GM19397 (cell line): ENCODE data around the gene TMA7B.
"Not testable (repeated sequence)": the region's sequence is repeated elsewhere in the genome, so short reads cannot be mapped to it uniquely, and the experiment has no call there.

Experiments used
- ATAC-seq: cut with Tn5 transposase; IDR thresholded peaks from one replicate; pipeline ENCODE4 v1.9.1; 2021; ENCODE audit warnings: mild to moderate bottlenecking, moderate library complexity; ENCODE audit not compliant: unreplicated experiment

The TMA7B gene

GRCh38 chr22:39979048-39979447, 18.9 kb downstream of the TMA7B start:
- ATAC-seq, result no peak

- ATAC-seq, result no peak
These were observed 19.3 kb downstream of the TMA7B start for GRCh38 chr22:39979458-39979857.

DNA sequence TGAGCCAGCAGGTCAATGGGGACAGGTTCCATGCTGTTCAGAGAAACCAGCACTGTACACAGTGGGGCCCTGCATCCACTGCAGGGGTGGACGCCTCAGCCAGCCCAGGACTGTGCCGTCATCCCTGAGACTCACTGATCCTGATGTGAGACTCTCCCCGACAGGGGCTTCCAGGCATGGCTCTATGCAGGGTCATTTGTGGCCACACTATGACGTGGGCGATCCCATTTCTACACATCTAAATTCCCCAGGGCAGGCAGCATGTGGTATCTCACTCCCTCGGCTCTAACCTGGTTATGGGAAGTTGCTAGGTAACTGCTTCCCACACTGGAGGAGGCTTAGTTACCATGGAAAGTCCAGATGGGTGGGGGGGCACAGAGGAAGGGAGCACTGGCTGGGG, 20.4 kb downstream of the TMA7B start:
- no peak for ATAC-seq

- no peak for ATAC-seq
These were observed 23.1 kb downstream of the TMA7B start for GRCh38 chr22:39983346-39983745.

DNA sequence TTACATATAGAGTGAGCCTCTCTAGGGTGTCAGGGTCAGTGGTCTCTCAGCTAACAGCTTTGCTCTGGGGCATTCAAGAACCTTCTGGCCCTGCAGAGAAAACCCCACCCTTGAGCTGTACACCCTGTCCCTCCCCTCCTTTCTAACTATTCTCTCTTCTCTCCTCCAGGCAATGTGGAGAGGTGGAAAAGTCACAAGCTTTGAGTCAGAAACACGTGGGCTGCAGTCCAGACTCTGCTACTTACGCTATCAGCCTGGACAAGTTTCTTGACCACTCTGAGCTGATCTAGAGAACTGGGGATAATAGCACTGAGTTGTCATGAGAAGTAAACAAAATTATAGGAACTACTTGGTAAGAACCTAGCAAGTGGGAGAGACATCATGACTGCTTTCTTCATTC, 23.8 kb downstream of the TMA7B start:
- no peak for ATAC-seq

DNA sequence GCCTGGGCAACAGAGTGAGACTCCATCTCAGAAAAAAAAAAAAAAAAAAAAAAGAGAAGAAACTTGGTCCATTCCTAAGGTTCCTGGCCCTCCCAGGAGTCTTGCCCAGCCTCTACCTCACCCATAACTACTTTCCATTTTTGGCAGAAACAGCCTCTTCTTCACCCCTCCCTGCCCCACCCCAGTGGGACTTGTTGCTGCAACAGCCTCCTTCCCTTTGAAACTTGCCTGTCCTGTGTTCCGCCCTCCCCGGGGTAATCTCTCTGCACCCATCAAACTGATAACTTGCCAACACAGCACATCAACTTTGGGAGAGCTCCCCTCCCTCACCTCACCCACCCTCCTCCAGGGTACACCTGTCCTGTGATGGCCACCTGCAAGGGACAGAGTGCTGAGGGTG, 24.5 kb downstream of the TMA7B start:
- no peak for ATAC-seq

- no peak for ATAC-seq
These were observed 25.3 kb downstream of the TMA7B start for GRCh38 chr22:39985383-39986035.

DNA sequence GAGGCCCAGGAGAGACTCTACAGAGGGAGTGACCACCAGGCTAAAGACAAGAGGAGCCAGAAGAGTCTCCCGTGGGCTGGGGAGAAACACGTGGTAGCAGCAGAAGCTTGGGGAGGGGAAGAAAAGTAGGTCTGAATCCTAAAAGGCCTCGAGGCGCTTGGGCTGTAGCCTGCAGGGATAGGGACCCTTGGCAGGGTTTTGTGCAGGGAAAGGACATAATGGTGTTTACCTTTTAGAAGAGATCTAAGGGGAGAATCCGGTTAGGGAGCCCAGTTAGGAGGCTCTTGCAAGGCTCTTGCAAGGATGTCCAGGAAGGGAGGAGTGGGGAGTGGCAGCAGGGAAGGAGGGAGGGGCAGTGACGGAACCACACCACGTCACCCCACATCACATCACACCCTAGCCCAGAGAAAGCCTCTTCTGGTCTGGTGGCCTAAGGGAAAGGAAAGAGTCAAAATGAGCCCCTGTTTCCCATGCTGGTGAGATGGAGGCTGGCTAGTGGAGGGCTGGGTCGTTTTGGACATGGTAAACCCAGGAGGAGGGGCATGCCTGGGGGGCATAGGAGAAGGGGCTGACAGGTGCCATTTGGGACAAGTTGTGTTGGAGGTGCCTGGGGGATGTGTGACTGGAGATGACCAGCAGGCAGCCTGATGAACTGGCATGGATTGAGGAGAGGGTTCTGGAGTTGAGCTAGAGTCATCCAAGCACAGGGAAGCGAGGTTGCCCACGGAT, 28.4 kb downstream of the TMA7B start:
- ATAC-seq, result no peak

GRCh38 chr22:39989633-39990032, 29.4 kb downstream of the TMA7B start:
- no peak for ATAC-seq

DNA sequence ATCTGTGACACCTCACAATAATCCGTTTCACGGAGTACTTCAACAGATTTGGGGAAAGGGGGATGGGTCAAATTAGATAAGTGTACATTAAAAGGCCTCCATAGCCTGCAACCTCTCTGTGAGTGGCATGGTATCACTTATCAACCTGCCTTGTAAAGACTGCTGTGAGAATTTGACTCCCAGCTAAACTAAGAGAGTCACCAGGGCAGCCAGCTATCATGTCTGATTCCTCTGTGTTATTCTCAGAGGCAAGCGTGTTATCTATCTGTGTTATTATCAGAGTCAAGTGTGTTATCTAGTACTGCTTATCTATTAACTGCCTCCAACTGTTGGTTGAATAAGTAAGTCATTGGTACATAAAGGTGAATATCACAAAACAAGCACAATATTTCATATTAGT, 30.5 kb downstream of the TMA7B start:
- ATAC-seq, result no peak

GRCh38 chr22:39991159-39991860, 31.1 kb downstream of the TMA7B start:
- ATAC-seq, result no peak

DNA sequence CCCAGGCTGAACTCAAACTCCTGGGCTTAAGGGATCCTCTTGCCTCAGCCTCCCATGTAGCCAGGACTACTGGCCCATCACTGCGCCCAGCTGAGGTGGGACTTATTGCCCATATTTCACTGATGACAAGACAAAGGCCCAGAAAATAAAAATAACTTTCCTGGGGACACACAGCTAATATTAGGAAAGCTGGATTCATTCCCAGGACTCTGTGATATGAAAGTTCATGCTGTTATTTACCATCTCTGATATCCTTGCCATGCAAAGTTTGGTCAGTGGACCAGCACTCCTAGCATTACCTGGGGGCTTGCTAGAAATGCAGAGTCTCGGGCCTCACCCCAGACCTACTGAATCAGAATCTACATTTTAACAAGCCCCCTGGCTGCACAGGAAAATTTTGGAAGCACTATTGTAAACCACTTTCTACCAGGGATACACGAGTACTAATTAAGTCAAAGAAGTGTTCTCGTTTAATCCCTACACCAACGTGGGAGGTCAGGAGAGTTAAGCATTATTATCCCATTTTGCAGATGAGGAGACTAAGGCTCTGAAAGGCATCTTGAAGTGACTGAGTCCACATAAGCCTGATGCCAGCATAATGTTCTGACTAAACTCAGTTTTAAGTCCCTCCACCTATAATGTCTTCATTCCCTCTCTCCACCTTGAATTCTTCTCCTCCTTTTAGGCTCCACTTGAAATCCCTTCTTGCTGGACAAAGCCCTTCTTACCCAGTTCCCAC, 32.1 kb downstream of the TMA7B start:
- no peak for ATAC-seq

DNA sequence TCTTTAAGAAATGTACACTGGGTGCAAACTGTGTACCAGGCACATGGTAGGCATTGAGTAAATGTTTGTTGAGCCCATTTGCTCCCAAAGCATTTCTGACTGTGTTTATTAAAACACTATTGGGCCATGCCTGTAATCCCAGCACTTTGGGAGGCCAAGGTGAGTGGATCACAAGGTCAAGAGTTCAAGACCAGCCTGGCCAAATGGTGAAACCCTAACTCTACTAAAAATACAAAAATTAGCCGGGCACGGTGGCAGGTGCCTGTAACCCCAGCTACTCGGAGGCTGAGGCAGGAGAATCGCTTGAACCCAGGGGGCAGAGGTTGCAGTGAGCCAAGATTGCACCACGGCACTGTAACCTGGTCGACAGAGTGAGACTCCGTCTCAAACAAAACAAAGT, 32.7 kb downstream of the TMA7B start:
- not testable (repeated sequence) for ATAC-seq

DNA sequence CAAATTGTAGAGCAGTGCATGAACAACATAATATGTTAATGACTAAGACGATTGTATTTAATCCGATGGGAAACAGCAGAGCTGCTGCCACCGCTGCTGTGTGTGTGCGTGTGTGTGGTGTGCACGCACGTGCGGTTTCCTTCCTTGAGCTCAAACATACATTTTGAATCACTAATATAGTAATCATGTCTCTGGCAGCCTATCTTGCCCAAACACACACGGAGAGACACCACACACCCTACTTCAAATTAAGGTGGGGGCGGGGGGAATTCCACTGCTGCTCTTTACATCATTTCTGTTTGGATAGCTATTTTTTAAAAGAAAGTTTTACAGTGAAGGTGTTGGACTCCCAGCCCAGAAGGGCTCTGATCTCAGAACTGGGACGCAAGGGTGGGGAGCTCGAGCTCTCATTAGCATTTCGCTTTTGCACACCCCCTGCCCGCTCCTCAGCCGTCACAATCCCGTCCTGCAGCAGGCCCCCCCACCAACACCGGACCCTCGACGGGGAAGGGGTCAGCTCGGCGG, 33.9 kb downstream of the TMA7B start:
- no peak for ATAC-seq

DNA sequence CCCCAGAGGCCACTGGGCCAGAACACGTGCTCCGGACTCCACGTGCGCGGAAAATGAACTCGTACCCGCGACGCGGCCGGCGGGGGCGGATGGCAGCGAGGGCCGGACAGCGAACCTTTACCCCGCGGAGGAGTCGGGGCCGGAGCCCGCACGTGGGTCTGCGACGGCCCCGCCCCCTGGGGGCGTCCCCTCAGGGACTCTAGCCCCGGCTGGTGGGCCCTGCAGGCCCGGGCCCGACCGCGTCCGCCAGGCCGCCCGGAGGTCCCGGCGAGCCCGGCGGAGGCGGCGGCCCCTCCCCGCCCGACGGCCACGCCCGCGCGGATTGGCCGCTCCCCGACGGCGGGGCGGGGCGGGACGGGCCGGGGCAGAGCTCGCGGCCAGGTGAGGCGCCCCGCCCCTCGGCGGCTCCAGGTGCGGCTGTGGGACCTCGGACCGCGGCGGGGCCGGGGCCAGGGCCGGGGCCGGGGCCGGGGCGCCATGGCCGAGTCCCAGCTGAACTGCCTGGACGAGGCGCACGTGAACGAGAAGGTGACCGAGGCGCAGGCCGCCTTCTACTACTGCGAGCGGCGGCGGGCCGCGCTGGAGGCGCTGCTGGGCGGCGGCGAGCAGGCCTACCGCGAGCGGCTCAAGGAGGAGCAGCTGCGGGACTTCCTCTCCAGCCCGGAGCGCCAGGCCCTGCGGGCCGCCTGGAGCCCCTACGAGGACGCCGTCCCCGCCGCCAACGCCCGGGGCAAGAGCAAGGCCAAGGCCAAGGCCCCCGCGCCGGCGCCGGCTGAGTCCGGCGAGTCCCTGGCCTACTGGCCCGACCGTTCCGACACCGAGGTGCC, 34.6 kb downstream of the TMA7B start, which contains the start of gene FAM83F:
Gene FAM83F (plus strand): TSS at position 389 of the 827 bp plus-strand sequence. CDS start 89 bp downstream, at position 478.
- ATAC-seq, result no peak

DNA sequence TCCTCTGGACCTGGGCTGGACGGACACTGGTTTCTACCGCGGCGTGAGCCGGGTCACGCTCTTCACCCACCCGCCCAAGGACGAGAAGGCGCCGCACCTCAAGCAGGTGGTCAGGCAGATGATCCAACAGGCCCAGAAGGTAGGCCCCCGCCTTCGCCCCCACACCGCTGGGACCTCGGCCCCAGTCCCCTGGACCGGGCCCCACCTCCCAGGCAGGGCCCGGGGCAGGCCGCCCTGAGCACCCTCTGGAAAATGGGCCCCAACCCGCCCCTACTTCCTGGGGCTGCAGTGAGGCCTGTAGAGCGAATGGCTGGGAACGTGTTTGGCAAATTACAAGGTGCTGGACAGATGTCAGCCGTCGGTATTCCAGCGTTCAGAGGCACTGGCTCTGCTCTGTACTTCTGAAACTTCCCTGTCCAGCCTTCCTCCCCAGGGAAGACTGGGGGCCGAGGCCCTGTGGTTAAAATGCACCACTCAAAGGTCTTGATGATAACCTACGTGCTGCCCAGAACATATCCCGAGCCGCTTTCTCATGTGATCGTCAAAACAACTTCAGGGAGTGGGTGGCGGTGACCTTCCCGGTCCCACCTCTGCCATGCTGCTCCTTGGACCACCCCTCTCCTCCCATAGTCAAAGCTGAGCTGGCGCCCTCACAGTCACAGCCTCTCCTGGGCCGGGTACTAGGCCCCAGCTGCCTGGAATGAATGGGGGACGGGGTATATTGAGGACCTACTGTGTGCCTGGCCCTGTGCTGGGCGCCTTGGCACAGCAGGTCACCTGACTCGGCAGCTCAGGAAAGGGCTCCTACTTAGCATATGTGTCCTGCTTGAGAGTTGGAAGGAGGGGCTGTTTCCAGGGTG, 35.4 kb downstream of the TMA7B start:
- no peak for ATAC-seq

DNA sequence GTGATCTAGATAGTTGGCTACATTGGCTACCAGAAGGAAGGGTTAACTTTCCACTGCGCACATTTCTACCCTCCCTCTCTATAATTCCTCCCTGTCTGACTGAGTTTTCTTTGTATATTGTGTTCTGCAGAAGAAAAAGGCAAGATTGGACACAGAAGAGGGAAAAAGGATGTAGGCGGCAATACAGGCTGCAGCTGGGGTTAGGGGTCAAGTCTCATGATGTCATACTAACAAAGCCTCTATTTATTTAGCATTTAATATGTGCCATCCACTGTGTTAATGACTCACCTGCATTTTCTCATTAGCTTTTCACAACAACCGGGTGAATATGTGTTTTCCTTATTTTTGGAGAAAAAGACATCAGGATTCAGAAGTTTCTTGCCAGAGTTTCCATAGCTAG, 36.5 kb downstream of the TMA7B start:
- no peak for ATAC-seq

DNA sequence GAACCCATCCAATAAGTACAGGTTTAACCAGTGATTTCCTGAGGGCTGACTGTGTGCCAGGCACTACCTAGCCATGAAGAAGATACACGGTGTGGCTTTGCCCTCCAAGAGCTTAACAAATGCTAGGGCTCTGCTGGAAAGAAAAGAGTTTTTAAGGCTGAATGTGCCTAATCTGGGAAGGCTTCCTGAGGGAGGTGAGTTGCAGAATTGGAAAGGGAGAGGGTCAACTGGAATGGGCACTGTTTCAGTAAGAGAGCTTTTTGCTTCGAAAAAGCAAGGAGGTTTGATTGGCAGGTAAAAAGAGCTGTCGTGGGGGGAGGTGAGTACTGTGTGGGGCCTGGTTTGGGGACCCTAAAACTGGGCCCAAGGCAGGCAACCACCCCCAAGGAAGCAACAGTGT, 37.2 kb downstream of the TMA7B start:
- no peak for ATAC-seq
